Muscle of back (tissue), 11 donors: ENCODE results near the gene ACO2. TPM values are rescaled to one million over a fixed set of nuclear protein-coding genes. Genes with fewer than 3 reads are reported as not detected.

Experiments
- DNase-seq, 3 donors: peaks; one replicate each; pipeline versions ENCODE4 v3.0.0 to v3.0.0-alpha.2; 2013
- polyA plus RNA-seq, 10 donors: library from polyadenylated mRNA; unstranded; fragments of 120-200 nt; gene quantifications; one replicate each; pipeline ENCODE4 v1.2.1, GENCODE V29; 2013; ENCODE audit not compliant: insufficient read length in 10 of 10

The ACO2 gene
- polyA plus RNA-seq, 10 donors, result 82.7 to 111 (median 106) TPM

- DNase-seq, result no peak
These were observed 18.4 kb downstream of the ACO2 start for GRCh38 chr22:41487037-41487935.

DNA sequence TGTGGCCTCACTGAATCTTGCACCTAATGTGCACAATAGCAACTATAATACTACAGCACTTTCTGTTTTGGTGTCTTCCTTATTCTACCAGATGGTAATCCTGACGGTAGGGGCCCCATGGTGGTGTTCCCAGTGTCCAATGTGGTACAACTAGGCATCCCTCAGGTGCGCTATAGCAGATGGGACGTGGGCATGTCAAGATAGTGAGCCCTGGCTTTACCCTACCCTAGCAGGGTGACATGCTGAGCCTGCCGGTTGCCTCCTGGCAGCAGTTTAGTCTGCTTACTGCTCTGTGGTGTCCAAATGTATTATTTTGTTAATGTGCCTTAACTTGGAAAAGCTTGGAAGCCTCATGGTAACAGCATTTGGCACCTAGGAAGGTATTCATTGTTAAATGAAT is 19.2 kb downstream of the ACO2 start:
- DNase-seq, result no peak

- no peak for DNase-seq
These were observed 19.9 kb downstream of the ACO2 start for GRCh38 chr22:41488596-41489385.

DNA sequence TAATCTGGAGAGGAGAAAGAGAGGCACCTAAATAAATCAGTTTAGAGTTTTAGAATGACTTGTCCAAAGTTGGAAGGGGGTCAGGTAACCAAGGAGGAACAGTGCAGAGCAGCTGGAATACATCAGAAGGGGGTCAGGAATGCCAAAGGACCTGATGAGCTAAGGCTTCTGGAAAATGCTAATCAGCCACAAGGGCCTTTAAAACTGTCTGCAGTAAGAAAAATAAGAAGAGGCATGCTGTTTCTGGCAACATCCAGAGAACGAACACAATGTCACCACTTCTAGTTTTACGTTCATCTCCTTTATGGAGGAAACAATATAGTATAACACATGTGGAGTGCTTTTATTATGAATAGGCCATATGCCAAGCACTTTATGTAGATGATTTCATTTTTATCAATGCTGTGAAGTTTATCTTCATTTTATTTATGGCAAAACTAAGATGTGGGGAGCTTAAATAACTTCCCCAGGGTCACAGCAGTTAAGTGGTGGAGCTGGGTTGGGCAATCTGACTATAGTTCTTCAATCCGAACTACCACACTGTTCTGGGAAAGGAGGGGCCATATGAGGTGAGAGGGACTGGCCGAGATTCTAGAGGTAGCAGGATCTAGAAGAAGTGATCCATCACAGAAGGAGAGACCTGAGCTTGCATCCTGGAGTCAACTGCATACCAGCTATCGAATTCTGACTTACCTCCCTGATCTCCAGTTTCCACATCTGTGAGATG is 22.6 kb downstream of the ACO2 start:
- peak in 2 of 3 donors; percentile 54 to 65 for DNase-seq

GRCh38 chr22:41498303-41498835 is 29.5 kb downstream of the ACO2 start:
- DNase-seq, result no peak

GRCh38 chr22:41499624-41500280 is 30.8 kb downstream of the ACO2 start:
- DNase-seq, result no peak

GRCh38 chr22:41500303-41500702 is 31.4 kb downstream of the ACO2 start:
- no peak for DNase-seq

GRCh38 chr22:41501209-41501608 is 32.3 kb downstream of the ACO2 start:
- DNase-seq, result no peak

- DNase-seq, result no peak
These were observed 35.5 kb downstream of the ACO2 start for GRCh38 chr22:41504397-41504796.

- DNase-seq, result no peak
These were observed 35.9 kb downstream of the ACO2 start for GRCh38 chr22:41504816-41505215.

DNA sequence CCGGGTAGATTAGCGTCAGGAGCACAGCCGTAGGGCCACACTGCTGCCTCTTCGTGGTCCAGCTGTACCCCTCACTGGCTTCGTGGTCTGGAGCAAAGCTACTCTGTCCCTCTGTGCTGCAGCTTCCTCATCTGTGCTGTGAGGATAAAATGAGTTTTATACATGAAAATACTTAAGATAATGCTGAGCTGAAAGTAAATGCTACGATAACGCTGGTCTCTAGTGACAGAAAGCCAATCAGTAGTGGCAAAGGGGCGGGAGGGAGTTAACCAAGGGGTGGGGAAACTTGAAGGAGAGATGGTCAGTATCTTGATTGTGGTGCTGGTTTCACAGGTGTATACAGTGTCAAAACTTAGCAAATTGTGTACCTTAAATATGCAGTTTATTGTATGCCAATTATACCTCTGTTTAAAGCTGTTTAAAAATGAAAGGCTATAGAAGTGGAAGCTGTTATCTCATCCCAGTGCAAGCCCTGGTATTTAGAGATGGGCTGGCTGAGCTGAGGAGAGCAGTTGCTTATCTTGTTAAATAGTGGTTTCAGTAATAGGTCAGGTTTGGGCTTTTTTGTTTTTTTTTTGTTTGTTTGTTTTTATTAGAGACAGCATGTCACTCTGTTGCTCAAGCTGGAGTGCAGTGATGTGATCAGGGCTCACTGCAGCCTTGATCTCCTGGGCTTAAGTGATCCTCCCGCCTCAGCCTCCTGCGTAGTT is 36.7 kb downstream of the ACO2 start:
- no peak for DNase-seq

DNA sequence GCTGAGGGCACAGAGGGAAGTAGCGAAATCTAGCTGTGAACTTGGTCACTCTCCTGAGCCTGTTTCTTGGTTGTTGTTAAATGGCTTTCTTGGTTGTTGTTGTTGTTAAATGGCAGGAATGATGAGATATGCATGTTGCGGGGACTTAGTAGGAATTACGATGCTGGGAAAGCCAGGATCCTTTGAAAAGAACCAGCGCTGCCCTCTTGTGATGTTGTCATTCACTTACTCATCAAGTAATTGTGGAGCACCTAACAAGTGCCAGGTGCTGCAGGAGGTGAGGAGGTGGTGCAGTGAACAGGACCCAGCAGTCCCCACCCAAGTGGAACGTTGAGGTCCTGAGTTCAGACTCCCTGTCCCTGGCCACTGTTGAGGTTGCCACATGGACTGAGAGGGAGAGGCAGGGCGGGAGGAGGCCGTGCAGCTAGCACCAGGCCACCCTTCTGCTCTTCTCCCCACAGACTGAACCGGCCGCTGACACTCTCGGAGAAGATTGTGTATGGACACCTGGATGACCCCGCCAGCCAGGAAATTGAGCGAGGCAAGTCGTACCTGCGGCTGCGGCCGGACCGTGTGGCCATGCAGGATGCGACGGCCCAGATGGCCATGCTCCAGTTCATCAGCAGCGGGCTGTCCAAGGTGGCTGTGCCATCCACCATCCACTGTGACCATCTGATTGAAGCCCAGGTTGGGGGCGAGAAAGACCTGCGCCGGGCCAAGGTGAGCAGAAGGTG is 38.6 kb downstream of the ACO2 start:
- no peak for DNase-seq

DNA sequence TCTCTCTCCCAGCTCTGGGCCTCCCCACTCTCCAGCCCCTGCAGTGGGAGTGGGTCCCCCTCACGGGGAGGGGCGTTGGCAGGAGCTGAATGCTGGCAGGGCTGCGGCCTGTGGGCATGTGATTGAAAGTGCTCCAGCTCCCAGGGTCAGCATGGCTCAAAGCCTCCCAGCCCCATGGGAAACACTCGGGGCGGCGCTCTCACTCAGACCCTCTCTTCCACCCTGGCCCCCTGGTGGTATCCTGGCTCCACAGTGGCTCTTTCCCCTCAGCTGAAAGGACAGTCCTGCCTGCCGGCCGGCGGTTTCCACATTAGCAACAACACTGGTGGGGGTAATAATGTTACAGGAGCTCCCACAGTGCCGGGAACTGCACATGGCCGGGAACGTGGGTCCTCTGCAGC is 39.9 kb downstream of the ACO2 start:
- no peak for DNase-seq

GRCh38 chr22:41511521-41511968 is 42.6 kb downstream of the ACO2 start:
- DNase-seq, result no peak

GRCh38 chr22:41512421-41513194 is 43.7 kb downstream of the ACO2 start:
- peak in 2 of 3 donors; percentile 42 to 49 for DNase-seq

GRCh38 chr22:41513391-41513790 is 44.5 kb downstream of the ACO2 start:
- no peak for DNase-seq

DNA sequence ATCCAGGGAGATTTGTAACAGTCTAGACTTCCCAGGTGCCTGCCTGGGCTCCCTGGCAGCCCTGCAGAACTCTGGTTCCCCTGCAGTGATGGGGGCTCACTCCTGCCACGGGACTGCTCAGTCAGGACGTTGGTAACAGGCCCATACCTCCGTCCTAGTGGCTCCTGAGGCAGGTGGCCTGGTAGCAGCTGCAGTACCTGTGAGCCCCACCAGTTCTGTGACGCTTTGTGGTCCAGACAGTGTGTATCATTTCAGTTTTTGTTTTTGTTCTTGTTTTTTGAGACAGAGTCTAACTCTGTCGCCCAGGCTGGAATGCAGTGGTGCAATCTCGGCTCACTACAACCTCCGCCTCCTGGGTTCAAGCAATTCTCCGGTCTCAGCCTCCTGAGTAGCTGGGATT is 47.5 kb downstream of the ACO2 start:
- DNase-seq, result no peak

DNA sequence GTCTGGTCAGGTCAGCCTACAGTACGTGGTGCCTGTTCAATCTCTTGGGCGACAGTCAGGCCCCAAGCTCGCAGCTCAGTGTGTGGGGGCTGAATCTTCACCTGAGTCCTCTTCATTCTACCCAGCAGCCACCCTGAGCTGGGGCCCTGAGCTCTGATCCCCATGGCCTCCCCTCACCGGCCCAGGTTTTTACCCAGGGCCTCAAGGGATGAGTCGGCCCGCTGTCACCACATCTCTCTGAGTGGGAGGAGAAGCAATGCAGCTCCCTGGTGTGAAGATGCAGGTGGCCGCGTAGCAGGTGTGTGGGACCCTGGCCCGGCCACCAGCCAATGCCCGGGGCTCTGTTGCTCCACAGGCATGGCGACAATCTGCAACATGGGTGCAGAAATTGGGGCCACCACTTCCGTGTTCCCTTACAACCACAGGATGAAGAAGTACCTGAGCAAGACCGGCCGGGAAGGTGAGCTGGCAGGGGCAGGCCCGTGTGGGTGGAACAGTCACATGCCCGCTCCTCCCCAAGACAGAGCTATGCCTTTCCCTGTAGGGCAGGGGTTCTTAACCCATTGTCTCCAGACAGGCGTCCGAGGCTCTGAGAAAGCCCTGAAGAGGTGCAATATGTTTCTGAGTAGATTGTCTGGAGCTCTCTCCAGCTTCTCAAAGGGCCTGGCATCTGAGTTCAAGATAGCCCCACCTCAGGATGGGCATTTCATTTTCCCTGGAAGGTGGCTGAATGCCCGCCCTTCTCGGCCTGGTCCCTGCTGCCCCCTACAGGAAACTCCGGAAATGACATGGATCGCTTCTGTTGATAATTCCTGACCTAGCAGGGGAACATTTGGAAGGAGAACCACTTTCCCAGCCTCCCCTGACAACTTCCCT is 48.5 kb downstream of the ACO2 start:
- peak; percentile 45 to 78 (median 71) for DNase-seq
